IPS-NIHi7 (cell line): ENCODE data around the gene DLGAP3.

Experiments
- DNase-seq: peaks from one replicate; pipeline ENCODE4 v3.0.0; 2012; ENCODE audit warnings: mixed read lengths; ENCODE audit errors: extremely low spot score

DLGAP3 gene

GRCh38 chr1:34905098-34905459, 24.4 kb downstream of the DLGAP3 start:
- no peak for DNase-seq

GRCh38 chr1:34904236-34905097, 25.0 kb downstream of the DLGAP3 start:
- DNase-seq: no peak

GRCh38 chr1:34901919-34902318, 27.5 kb downstream of the DLGAP3 start:
- DNase-seq: no peak

- no peak for DNase-seq
These were observed 28.5 kb downstream of the DLGAP3 start for GRCh38 chr1:34900775-34901502.

- no peak for DNase-seq
These were observed 29.5 kb downstream of the DLGAP3 start for GRCh38 chr1:34899906-34900305.

GRCh38 chr1:34899471-34899870, 30.0 kb downstream of the DLGAP3 start:
- no peak for DNase-seq

- no peak for DNase-seq
These were observed 31.1 kb downstream of the DLGAP3 start for GRCh38 chr1:34898330-34898761.

GRCh38 chr1:34896612-34897011, 32.8 kb downstream of the DLGAP3 start:
- DNase-seq: no peak

GRCh38 chr1:34889705-34890104, 39.7 kb downstream of the DLGAP3 start:
- no peak for DNase-seq

GRCh38 chr1:34887593-34887992, 41.9 kb downstream of the DLGAP3 start:
- DNase-seq: no peak

- peak; percentile 87 for DNase-seq
These were observed 43.8 kb downstream of the DLGAP3 start for GRCh38 chr1:34885405-34886247.

GRCh38 chr1:34884961-34885360, 44.5 kb downstream of the DLGAP3 start:
- DNase-seq: peak; percentile 74

GRCh38 chr1:34884536-34884935, 44.9 kb downstream of the DLGAP3 start:
- no peak for DNase-seq

GRCh38 chr1:34879230-34879629, 50.2 kb downstream of the DLGAP3 start:
- DNase-seq: no peak

- DNase-seq: no peak
These were observed 53.0 kb downstream of the DLGAP3 start for GRCh38 chr1:34876406-34876805.

- no peak for DNase-seq
These were observed 55.0 kb downstream of the DLGAP3 start for GRCh38 chr1:34874296-34874952.

- DNase-seq: no peak
These were observed 57.3 kb downstream of the DLGAP3 start for GRCh38 chr1:34872133-34872503.

- no peak for DNase-seq
These were observed 57.9 kb downstream of the DLGAP3 start for GRCh38 chr1:34871443-34872132.

- DNase-seq: no peak
These were observed 59.1 kb downstream of the DLGAP3 start for GRCh38 chr1:34870395-34870794.

- DNase-seq: no peak
These were observed 59.7 kb downstream of the DLGAP3 start for GRCh38 chr1:34869760-34870159.
